ENCODE results near the gene COLEC12. TPM values are rescaled to one million over a fixed set of nuclear protein-coding genes. Genes with fewer than 3 reads are reported as not detected.

COLEC12 gene
- total RNA-seq, 2 donors from 2014 or later = 10.9 to 15.3 TPM

- peaks cover 0 to 34% of the 10 kb centered on the region in 2 donors for H3K4me1 ChIP-seq
- no peak for TF ChIP-seq CTCF (IDR thresholded peaks at IDR 0.05)
Measured at GRCh38 chr18:393574-393957, 106.9 kb downstream of the COLEC12 start.

GRCh38 chr18:392928-393573 lies 107.5 kb downstream of the COLEC12 start:
- Histone ChIP-seq H3K4me1 (peaks cover 0 to 34% of the 10 kb centered on the region in 2 donors), H3K4me3 (no peak overlapping the region), H3K27ac (peak overlapping the region in 1 of 2 donors; percentile 0), H3K9me3 (no peaks in the 10 kb centered on the region), H3K27me3 (no peaks in the 10 kb centered on the region), H3K36me3 (no peaks in the 10 kb centered on the region)
- no peak for TF ChIP-seq CTCF (IDR thresholded peaks at IDR 0.05)
- DNase-seq (ENCODE audit: low spot score) = no peak

More at GRCh38 chr18:393574-393957, 106.9 kb downstream of the COLEC12 start:
- Histone ChIP-seq H3K27me3 (no peaks in the 10 kb centered on the region), H3K9me3 (no peaks in the 10 kb centered on the region), H3K4me3 (no peak overlapping the region), H3K36me3 (no peaks in the 10 kb centered on the region), H3K27ac (no peak overlapping the region)
- DNase-seq (ENCODE audit: low spot score) = no peak

GRCh38 chr18:390741-391478 lies 109.6 kb downstream of the COLEC12 start:
- H3K4me1 ChIP-seq = peaks cover 0 to 27% of the 10 kb centered on the region in 2 donors
- no peak overlapping the region for H3K27ac ChIP-seq
- no peaks in the 10 kb centered on the region for H3K27me3 ChIP-seq
- TF ChIP-seq CTCF (IDR thresholded peaks at IDR 0.05) = no peak
- no peak overlapping the region for H3K4me3 ChIP-seq
- no peaks in the 10 kb centered on the region for H3K36me3 ChIP-seq
- DNase-seq (ENCODE audit: low spot score) = no peak
- H3K9me3 ChIP-seq = no peaks in the 10 kb centered on the region

- Histone ChIP-seq H3K4me1 (peaks cover 0 to 16% of the 10 kb centered on the region in 2 donors), H3K36me3 (no peaks in the 10 kb centered on the region), H3K9me3 (no peaks in the 10 kb centered on the region), H3K4me3 (no peak overlapping the region), H3K27ac (no peak overlapping the region), H3K27me3 (no peaks in the 10 kb centered on the region)
- DNase-seq (ENCODE audit: low spot score) = no peak
- TF ChIP-seq CTCF (IDR thresholded peaks at IDR 0.05) = no peak
Measured at GRCh38 chr18:389658-390357, 110.7 kb downstream of the COLEC12 start.

GRCh38 chr18:388200-388599 lies 112.3 kb downstream of the COLEC12 start:
- H3K4me1 ChIP-seq = peaks cover 0 to under 1% of the 10 kb centered on the region in 2 donors
- H3K4me3 ChIP-seq = no peak overlapping the region
- H3K27ac ChIP-seq = no peak overlapping the region
- H3K36me3 ChIP-seq = no peaks in the 10 kb centered on the region
- DNase-seq (ENCODE audit: low spot score) = no peak
- TF ChIP-seq CTCF (IDR thresholded peaks at IDR 0.05) = no peak
- H3K9me3 ChIP-seq = no peaks in the 10 kb centered on the region
- no peaks in the 10 kb centered on the region for H3K27me3 ChIP-seq

Measured in right atrium auricular region (tissue), 2 donors.